IMR-90 (cell line): ENCODE results near the gene IFNL1. TPM values are rescaled to one million over a fixed set of nuclear protein-coding genes. Genes with fewer than 3 reads are reported as not detected.

Experiments
- BHLHE40 ChIP-seq: fragments of 150-350 bp; IDR thresholded peaks from 2 replicates; pipeline ENCODE4 v1.6.1; 2016; ENCODE audit warnings: mild to moderate bottlenecking, low read depth, low read length
- MAFK ChIP-seq: IDR thresholded peaks from 2 replicates; pipeline ENCODE4 v1.6.1; 2012; ENCODE audit warnings: low read depth, low read length, improper control_type of control experiment
- RFX5 ChIP-seq: IDR thresholded peaks from 2 replicates; pipeline ENCODE4 v1.8.0; 2012; ENCODE audit warnings: low read depth, mild to moderate bottlenecking, low read length, moderate library complexity
- SMC3 ChIP-seq: fragments of 150-350 bp; IDR thresholded peaks from 2 replicates; pipeline ENCODE4 v1.6.1; 2016; ENCODE audit warnings: low read depth, mild to moderate bottlenecking, antibody characterized with exemption, low read length, moderate library complexity
- polyA plus RNA-seq, 3 experiments: library from polyadenylated mRNA; depleted of rRNA; stranded (reverse); fragments of >200 nt; gene quantifications; 2 replicates each; pipeline ENCODE4 v1.2.3, GENCODE V29; 2012; ENCODE audit warnings: low replicate concordance in 1 of 3
- total RNA-seq: library from RNA; depleted of rRNA; stranded (reverse); fragments of >200 nt; gene quantifications from 2 replicates; pipeline ENCODE4 v1.2.3, GENCODE V29; 2012
- TF ChIP-seq, protein P1 (sequence below): conservative IDR thresholded peaks from 2 replicates; pipeline ENCODE4 v1.5.1; 2012; ENCODE audit warnings: mild to moderate bottlenecking, low read depth, low read length, improper control_type of control experiment
- TF ChIP-seq, protein P2 (sequence below): fragments of 150-350 bp; IDR thresholded peaks from 2 replicates; pipeline ENCODE4 v1.6.1; 2017; ENCODE audit warnings: mild to moderate bottlenecking, antibody characterized with exemption, low read length, low read depth

IFNL1 gene
- total and polyA plus RNA-seq, 2 of the 4 experiments (the other 2 are of a cell fraction) = not detected

DNA sequence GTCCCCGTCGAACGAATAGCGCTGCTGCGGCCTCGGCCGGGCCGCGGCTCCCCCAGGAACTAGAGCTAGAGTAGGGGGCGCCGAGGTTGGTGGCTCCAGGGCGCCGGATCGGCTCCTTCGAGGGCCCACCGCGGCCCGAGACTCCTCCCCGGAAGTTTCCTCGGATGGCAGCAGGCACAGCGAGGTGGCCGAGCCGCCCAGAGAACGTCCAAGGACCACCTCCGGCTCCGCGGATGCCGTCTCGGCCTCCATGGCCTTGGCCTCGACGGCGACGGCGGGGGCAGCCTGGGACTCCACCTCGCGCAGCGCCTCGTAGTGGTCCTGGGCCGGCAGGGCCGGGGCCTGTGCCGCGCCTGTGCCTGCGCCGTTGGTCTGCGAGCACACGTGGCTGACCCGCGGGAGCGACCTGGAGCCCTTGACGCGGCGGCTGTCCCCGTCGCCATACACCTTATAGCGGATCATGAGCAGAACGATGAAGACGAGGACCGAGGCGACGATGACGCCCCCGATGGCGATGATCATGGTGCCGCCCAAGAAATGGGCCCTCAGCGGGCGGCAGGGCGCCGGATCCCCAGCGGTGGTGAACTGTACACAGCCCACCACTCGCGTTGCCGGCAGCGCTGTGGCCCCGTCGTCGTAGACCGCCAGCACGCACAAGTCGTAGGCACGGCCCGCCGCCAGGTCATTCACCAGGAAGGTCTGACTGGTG is 11.8 kb downstream of the IFNL1 start (continued):
- TF ChIP-seq, protein P1, sequence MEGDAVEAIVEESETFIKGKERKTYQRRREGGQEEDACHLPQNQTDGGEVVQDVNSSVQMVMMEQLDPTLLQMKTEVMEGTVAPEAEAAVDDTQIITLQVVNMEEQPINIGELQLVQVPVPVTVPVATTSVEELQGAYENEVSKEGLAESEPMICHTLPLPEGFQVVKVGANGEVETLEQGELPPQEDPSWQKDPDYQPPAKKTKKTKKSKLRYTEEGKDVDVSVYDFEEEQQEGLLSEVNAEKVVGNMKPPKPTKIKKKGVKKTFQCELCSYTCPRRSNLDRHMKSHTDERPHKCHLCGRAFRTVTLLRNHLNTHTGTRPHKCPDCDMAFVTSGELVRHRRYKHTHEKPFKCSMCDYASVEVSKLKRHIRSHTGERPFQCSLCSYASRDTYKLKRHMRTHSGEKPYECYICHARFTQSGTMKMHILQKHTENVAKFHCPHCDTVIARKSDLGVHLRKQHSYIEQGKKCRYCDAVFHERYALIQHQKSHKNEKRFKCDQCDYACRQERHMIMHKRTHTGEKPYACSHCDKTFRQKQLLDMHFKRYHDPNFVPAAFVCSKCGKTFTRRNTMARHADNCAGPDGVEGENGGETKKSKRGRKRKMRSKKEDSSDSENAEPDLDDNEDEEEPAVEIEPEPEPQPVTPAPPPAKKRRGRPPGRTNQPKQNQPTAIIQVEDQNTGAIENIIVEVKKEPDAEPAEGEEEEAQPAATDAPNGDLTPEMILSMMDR = no peak
- no peak for TF ChIP-seq RFX5
- no peak for TF ChIP-seq BHLHE40
- no peak for TF ChIP-seq SMC3
- TF ChIP-seq, protein P2, sequence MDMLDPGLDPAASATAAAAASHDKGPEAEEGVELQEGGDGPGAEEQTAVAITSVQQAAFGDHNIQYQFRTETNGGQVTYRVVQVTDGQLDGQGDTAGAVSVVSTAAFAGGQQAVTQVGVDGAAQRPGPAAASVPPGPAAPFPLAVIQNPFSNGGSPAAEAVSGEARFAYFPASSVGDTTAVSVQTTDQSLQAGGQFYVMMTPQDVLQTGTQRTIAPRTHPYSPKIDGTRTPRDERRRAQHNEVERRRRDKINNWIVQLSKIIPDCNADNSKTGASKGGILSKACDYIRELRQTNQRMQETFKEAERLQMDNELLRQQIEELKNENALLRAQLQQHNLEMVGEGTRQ = no peak
- TF ChIP-seq MAFK = no peak
